ENCODE data around the gene LYST.
"Not testable (repeated sequence)": the region's sequence is repeated elsewhere in the genome, so short reads cannot be mapped to it uniquely, and the experiment has no call there.

LYST gene

GRCh38 chr1:235628316-235629005 lies 238.2 kb downstream of the LYST start:
- no peak for DNase-seq

- no peak for DNase-seq
These were observed 240.9 kb downstream of the LYST start for GRCh38 chr1:235625831-235626230.

GRCh38 chr1:235625340-235625739 lies 241.4 kb downstream of the LYST start:
- DNase-seq, result no peak

DNA sequence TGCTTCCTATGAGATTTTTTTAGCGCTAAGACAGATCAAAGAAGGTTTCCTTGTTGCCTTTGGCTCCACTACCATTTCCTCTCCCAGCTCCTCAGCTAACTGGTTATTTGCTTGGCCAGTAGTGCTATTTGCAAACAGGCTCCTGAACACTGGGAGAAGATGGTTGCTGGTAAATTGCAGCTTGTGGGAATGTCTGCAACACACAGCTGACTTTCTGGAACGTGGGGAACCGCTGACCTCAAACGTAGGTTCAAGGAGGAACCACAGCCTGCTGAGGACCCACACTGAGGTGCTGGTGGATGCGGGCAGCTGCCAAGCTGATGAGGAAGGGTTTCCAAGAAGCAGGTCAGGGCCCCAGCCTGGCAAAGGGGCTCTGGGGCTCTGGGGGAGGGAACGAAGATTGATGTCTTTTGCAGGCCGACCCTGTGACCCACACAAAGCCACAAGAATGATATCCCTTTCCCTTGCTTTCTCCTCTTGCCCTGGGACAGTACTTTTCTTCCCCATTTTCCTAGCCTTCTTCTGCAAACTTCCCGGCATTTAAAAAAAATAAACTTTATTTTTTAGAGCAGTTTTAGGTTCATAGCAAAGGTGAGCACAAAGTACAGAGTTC lies 241.9 kb downstream of the LYST start:
- DNase-seq, result no peak

- no peak for DNase-seq
These were observed 243.5 kb downstream of the LYST start for GRCh38 chr1:235622936-235623779.

- DNase-seq, result not testable (repeated sequence)
These were observed 247.6 kb downstream of the LYST start for GRCh38 chr1:235619149-235619548.

GRCh38 chr1:235617808-235618207 lies 248.9 kb downstream of the LYST start:
- DNase-seq, result no peak

DNA sequence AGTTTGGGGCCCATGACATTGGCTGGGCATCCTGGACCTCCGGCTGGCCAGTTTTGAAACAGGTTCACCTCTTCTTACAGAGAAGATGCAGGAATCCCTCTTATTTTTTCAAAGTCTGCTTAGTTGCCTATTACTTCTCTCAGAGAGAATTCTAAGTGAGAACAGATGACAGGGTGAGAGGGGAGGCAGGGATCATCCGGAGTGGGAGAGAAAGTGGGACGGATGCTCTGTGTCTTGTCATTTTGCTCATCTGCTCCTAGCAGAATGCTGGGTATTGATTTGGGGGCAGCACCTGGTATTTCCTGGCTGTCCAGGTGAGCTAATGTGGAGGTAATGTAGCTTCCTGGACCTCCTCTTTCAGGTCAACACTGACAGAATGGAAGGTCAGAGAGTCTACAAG lies 249.6 kb downstream of the LYST start:
- no peak for DNase-seq

DNA sequence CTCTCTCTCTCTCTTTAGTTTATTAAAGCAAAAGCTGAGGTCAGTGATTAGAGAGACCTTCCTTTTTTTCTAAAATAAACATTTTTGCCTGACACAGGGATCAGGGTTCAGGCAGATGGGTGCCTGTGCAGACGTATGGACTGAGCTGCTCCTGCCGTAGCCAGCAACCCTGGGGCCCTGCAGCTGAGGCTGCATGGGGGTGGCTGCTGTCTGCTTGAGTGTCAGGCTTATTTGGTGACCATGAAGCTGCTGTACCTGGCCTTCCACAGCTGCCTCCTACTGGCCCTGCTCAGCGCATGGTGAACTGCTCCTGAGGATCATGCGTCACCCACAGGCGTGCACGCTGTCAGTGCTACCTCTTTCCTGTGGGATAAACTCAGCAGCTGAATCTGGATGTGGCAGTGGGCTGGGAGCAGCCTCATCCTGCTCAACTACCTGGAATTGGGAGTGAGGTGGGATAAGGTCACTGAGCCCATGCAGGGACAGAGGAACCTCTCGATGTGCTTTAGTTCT lies 252.2 kb downstream of the LYST start:
- DNase-seq, result no peak

- no peak for DNase-seq
These were observed 253.1 kb downstream of the LYST start for GRCh38 chr1:235613602-235614001.

DNA sequence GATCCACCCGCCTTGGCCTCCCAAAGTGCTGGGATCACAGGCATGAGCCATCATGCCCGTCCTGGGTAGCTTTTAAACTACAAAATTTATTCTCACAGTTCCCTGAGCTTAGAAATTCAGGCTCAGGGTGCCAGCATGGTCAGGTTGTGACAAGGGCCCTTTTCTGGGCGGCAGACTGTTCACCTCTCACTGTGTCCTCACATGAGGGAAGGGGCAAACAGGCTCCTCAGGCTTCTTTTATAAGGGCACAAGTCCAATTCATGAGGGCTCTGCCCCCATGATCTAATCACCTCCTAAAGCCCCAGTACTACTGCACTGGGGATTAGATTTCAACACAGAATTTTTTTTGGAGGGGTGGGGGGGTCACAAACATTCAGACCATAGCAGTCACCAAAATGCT lies 253.9 kb downstream of the LYST start:
- DNase-seq, result no peak

All from T-helper 1 cell (primary cell).